ENCODE measurements around the gene AMMECR1L. TPM values are rescaled to one million over a fixed set of nuclear protein-coding genes. Genes with fewer than 3 reads are reported as not detected.

The AMMECR1L gene
- total RNA-seq, 1 donor from 2014 or later = 24.5 TPM

DNA sequence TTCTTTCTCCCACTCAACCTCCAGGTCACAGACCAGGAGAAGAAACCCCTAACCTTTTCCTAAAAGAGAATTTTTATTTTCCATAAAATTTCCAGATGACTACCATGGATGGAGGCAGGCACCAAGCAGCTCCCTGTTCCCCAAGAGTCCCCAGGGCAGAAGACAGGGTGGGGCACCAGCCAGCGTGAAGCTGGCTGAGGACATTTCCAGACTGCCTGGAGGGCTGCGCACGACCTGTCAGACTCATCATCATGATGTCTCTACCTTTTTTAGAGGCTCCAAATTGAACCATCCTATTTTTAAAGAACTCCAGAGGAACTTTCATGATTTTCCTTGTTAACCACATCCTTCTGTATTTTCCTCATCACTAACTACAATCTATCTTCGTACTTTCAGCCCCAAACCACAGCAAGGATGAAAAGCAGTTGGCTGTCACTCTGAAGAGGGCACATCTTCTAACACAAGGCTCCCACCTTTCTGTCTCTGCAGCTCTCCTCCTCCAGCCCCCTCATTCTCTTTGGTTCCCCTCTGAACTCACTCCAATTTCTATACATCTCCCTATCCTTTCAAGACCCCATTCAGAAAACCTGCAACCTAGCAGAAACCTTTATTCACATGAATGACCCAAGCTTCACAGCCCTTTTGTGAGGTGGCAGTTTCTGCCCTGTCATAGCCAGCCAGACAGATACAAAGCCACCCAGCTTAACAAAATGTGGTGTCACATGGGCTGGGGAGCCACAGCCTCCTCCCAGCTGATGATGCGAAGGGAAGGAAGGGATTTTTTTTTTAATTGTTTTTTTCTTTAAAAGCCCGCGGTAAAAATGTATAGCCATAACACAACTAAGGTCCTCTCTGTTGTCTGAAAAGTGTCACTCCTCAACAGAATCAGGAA, 11.1 kb downstream of the AMMECR1L start:
- Mint-ChIP-seq H3K27ac (ENCODE audit: unreplicated experiment) (no peak overlapping the region), H3K27me3 (ENCODE audit: unreplicated experiment) (no peaks in the 10 kb centered on the region), H3K36me3 (ENCODE audit: unreplicated experiment) (peaks cover 25% of the 10 kb centered on the region), H3K9me3 (ENCODE audit: unreplicated experiment) (no peaks in the 10 kb centered on the region), H3K4me3 (ENCODE audit: unreplicated experiment) (no peak overlapping the region), H3K4me1 (ENCODE audit: unreplicated experiment) (peaks cover 12% of the 10 kb centered on the region)
- no peak for TF ChIP-seq CTCF (IDR thresholded peaks at IDR 0.05)
- no peak for DNase-seq (ENCODE audit: extremely low spot score, unreplicated experiment)

DNA sequence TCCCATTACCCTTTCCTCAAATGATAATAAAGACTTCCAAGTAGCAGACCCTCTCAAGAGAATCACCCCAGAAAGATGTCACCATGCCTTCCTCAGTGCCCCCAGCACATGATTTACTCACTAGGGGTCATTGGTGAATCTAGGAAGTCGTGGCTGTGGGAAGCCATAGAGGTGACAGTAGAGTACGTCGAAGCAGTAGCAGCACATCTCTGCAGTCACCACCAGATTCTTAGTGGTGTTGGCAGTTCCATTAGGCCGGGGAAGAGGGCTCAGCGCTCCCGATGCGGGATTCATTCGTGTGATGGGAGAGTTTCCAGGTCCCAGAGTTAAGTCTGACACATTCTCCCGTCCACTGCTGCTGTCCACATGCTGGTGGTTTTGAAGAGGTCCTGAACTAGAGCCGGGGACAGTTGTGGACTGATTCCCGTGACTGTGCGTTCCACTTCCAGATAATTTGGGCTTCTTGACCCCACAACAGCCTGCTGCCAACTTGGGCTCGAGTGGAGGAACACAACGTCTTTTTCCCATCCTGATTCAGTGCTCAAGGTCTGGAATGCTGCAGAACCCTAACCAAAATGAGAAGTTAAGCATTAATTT, 12.0 kb downstream of the AMMECR1L start:
- H3K27ac Mint-ChIP-seq (ENCODE audit: unreplicated experiment) = no peak overlapping the region
- H3K9me3 Mint-ChIP-seq (ENCODE audit: unreplicated experiment) = no peaks in the 10 kb centered on the region
- H3K4me1 Mint-ChIP-seq (ENCODE audit: unreplicated experiment) = peaks cover 9% of the 10 kb centered on the region
- no peak overlapping the region for H3K4me3 Mint-ChIP-seq (ENCODE audit: unreplicated experiment)
- peaks cover 31% of the 10 kb centered on the region for H3K36me3 Mint-ChIP-seq (ENCODE audit: unreplicated experiment)
- no peak for DNase-seq (ENCODE audit: extremely low spot score, unreplicated experiment)
- no peaks in the 10 kb centered on the region for H3K27me3 Mint-ChIP-seq (ENCODE audit: unreplicated experiment)
- TF ChIP-seq CTCF (IDR thresholded peaks at IDR 0.05) = no peak

GRCh38 chr2:127872354-127872753, 13.4 kb downstream of the AMMECR1L start:
- DNase-seq (ENCODE audit: extremely low spot score, unreplicated experiment) = no peak
- Mint-ChIP-seq H3K4me1 (ENCODE audit: unreplicated experiment) (peaks cover 9% of the 10 kb centered on the region), H3K36me3 (ENCODE audit: unreplicated experiment) (peaks cover 40% of the 10 kb centered on the region), H3K27ac (ENCODE audit: unreplicated experiment) (no peak overlapping the region), H3K27me3 (ENCODE audit: unreplicated experiment) (no peaks in the 10 kb centered on the region), H3K9me3 (ENCODE audit: unreplicated experiment) (no peaks in the 10 kb centered on the region), H3K4me3 (ENCODE audit: unreplicated experiment) (no peak overlapping the region)
- TF ChIP-seq CTCF (IDR thresholded peaks at IDR 0.05) = no peak

DNA sequence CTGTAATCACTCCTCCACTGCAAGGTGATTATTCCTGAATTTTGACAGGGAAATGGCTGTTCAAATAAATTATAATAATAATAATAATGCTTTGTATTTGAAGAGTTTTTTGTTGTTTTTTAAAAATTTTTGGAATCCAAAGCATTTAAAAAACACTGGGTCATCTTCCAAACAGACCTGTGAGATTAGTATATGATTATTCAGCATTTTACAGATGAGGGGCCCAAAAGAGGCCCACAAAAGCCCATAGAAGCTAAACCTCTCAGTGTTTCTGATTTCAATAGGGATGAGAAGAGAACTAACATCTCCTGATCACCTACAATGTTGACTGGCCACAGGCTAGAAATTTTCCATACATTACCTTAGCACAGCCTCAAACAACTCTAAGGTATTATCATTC, 19.8 kb downstream of the AMMECR1L start:
- Mint-ChIP-seq H3K4me1 (ENCODE audit: unreplicated experiment) (no peaks in the 10 kb centered on the region), H3K9me3 (ENCODE audit: unreplicated experiment) (no peaks in the 10 kb centered on the region), H3K27ac (ENCODE audit: unreplicated experiment) (no peak overlapping the region), H3K4me3 (ENCODE audit: unreplicated experiment) (no peak overlapping the region), H3K27me3 (ENCODE audit: unreplicated experiment) (no peaks in the 10 kb centered on the region), H3K36me3 (ENCODE audit: unreplicated experiment) (peaks cover 50% of the 10 kb centered on the region)
- no peak for DNase-seq (ENCODE audit: extremely low spot score, unreplicated experiment)
- no peak for TF ChIP-seq CTCF (IDR thresholded peaks at IDR 0.05)

DNA sequence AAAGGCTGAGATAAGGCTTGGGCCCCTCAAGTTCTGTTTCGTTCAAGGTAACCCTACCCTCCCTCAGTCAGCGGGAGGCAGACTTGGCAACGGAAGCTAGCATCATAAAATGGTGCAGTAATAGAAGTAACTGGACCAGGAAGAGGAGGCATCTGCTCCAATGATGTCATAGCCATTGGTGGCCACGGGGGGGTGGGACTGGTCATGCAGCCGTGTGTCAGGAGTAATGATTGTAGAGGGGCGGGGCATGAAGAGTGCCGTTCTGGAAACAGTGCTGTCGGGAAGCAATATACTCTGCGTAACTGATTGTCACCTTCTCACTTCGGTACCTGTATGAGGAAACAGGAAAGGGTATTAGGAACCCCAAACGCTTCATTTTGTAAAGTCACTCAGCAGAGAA, 20.9 kb downstream of the AMMECR1L start:
- Mint-ChIP-seq H3K27me3 (ENCODE audit: unreplicated experiment) (no peaks in the 10 kb centered on the region), H3K36me3 (ENCODE audit: unreplicated experiment) (peaks cover 46% of the 10 kb centered on the region), H3K4me3 (ENCODE audit: unreplicated experiment) (no peak overlapping the region), H3K27ac (ENCODE audit: unreplicated experiment) (no peak overlapping the region), H3K4me1 (ENCODE audit: unreplicated experiment) (no peaks in the 10 kb centered on the region), H3K9me3 (ENCODE audit: unreplicated experiment) (no peaks in the 10 kb centered on the region)
- DNase-seq (ENCODE audit: extremely low spot score, unreplicated experiment) = no peak
- no peak for TF ChIP-seq CTCF (IDR thresholded peaks at IDR 0.05)
